B cell (primary cell): ENCODE measurements around the gene ZBTB46.

Experiments used
- CTCF ChIP-seq: fragments of 200-600 bp; IDR thresholded peaks from one replicate; pipeline ENCODE4 v1.8.0; 2022; ENCODE audit warnings: antibody characterized with exemption, mild to moderate bottlenecking
- EZH2 ChIP-seq: IDR thresholded peaks from 2 replicates; pipeline ENCODE4 v1.6.1; 2012; ENCODE audit warnings: borderline replicate concordance, low read depth, mild to moderate bottlenecking, moderate library complexity, low read length; ENCODE audit not compliant: insufficient read depth, poor library complexity, severe bottlenecking

GRCh38 chr20:63746751-63747315, 84.2 kb downstream of the ZBTB46 start:
- TF ChIP-seq CTCF (no peak), EZH2 (no peak)
